Mucosa of rectum (tissue), 2 donors: ENCODE data around the gene DCAF7.
A peak's percentile ranks its signal among the peaks of the same experiment; 100 is the strongest.

Experiments used
- H3K27ac ChIP-seq, 2 donors: one replicate each; pipeline ENCODE4 v1.7.0; 2013; ENCODE audit warnings: inconsistent platforms in 2 of 2, low read depth in 2 of 2, low read length in 2 of 2
- H3K27me3 ChIP-seq, 2 donors: one replicate each; pipeline ENCODE4 v1.7.0; 2013; ENCODE audit warnings: low read length in 2 of 2; ENCODE audit not compliant: control insufficient read depth in 2 of 2, insufficient read depth in 2 of 2
- H3K36me3 ChIP-seq, 2 donors: one replicate each; pipeline ENCODE4 v1.7.0; 2013; ENCODE audit warnings: low read length in 2 of 2; ENCODE audit not compliant: control insufficient read depth in 2 of 2, insufficient read depth in 2 of 2
- H3K4me1 ChIP-seq, 2 donors: one replicate each; pipeline ENCODE4 v1.7.0; 2013; ENCODE audit warnings: low read length in 2 of 2, mild to moderate bottlenecking in 1 of 2; ENCODE audit not compliant: control insufficient read depth in 2 of 2, insufficient read depth in 2 of 2
- H3K4me3 ChIP-seq, 2 donors: one replicate each; pipeline ENCODE4 v1.7.0; 2013; ENCODE audit warnings: low read length in 2 of 2
- H3K9ac ChIP-seq, 2 donors: one replicate each; pipeline ENCODE4 v1.7.0; 2013; ENCODE audit warnings: low read length in 2 of 2, low read depth in 1 of 2, mild to moderate bottlenecking in 1 of 2
- H3K9me3 ChIP-seq, 2 donors: one replicate each; pipeline ENCODE4 v1.7.0; 2013; ENCODE audit warnings: low read length in 2 of 2; ENCODE audit not compliant: control insufficient read depth in 2 of 2
- donor health status: healthy.
- donor health status: Normal muscosa, but diverticular disease.

The DCAF7 gene

DNA sequence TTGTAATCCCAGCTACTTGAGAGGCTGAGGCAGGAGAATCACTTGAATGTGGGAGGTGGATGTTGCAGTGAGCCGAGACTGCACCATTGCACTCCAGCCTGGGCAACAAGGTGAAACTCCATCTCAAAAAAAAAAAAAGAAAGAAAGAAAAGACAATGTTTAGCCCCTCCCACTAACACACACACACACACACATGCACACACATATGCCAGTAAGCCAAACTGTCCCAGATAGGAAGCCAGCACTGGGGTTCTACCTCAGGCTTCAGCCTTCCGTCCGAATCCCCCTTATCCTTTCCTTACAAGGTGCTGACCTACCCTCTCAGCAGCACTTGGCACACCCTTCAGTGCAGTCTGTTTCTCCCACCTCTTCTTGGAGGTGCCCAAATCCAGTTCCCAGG, 35.8 kb upstream of the DCAF7 start:
- Histone ChIP-seq H3K9me3 (no peaks in the 10 kb centered on the region), H3K27ac (no peak overlapping the region), H3K27me3 (no peaks in the 10 kb centered on the region), H3K4me3 (no peak overlapping the region), H3K36me3 (no peaks in the 10 kb centered on the region), H3K9ac (no peak overlapping the region), H3K4me1 (peaks cover 2 to 4% of the 10 kb centered on the region in 2 donors)

DNA sequence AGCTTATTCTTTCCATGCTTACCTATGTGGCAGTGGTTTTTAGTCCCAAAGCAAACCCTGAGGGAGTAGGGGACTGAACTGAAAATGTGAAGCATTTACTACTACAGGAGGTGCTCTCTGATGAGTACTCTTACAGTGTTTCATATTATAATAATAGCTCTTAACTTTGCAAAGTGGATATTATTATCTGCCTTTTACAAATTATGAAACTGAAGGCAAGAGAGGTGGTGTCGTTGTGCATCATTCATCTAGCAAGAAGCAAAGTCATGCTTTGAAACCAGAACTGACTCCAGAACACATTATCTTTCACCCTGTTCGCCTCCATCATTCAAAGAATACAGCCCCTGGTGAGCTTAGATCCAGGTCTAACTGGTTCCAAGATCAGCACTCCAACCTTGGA, 35.3 kb upstream of the DCAF7 start:
- Histone ChIP-seq H3K36me3 (no peaks in the 10 kb centered on the region), H3K4me1 (peaks cover 2 to 4% of the 10 kb centered on the region in 2 donors), H3K27me3 (no peaks in the 10 kb centered on the region), H3K4me3 (no peak overlapping the region), H3K27ac (no peak overlapping the region), H3K9me3 (no peaks in the 10 kb centered on the region), H3K9ac (no peak overlapping the region)

DNA sequence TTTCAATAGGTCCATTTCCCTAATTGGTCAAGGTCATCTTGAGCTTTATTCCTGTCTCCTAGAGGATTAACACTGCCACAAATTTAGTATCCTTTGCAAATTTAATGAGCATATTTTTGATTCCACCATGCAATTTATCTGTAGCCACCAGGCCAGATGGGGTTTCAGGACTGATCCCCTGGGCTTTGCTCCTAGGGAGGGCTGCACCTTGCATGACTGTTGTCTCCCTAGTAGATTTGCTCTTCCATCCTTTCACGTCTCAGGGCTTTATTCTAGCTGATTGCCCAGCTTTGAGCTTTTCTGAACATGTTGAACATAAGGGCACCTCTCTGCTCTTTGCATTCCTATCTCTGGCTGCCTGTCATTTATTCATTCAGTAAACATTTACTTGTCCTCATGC, 34.9 kb upstream of the DCAF7 start:
- Histone ChIP-seq H3K4me1 (peaks cover 2 to 4% of the 10 kb centered on the region in 2 donors), H3K27me3 (no peaks in the 10 kb centered on the region), H3K4me3 (no peak overlapping the region), H3K27ac (no peak overlapping the region), H3K9me3 (no peaks in the 10 kb centered on the region), H3K9ac (no peak overlapping the region), H3K36me3 (no peaks in the 10 kb centered on the region)

DNA sequence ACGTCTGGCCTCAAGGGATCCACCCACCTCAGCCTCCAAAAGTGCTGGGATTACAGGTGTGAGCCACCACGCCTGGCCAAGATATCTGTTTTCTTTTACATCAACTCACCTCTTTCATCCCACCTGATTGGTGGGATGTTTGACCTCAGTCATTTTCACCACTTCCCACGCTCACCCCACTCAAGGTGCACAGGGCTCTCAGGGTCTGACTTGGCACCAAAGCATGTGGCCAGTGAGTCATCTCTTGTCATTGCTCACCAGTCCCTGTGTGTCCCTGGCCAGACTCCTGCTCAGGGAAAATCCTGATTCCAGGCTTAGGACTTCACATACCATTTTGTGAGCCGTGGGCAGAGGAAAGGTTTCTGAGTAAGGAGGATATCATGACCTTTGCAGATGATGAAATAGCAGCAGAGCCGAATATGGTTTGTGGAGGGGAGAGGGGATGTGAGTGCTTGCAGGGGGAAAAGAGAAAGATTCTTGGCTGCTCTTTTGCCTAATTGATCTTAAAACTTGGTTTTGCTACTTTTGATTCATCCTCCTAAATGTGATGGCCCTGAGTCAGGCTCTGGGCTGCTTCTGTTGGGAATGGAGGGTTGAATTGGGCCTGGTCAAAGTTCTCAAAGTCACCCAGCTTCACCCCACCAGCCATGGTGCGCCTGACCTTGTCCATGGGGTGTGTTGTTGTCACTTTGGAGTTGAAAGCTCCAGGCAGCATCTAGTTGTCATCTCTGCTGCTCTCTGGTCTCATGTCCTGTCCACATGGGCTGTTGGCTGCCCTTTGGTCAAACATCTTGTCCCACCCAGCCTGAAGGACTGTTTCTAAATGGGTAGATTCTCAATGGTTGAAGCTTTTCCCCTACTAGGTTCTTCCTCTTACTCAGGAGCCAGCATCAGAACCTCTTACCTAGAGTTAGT, 33.1 kb upstream of the DCAF7 start:
- Histone ChIP-seq H3K36me3 (no peaks in the 10 kb centered on the region), H3K4me3 (no peak overlapping the region), H3K9ac (no peak overlapping the region), H3K27ac (no peak overlapping the region), H3K9me3 (no peaks in the 10 kb centered on the region), H3K4me1 (peaks cover 7 to 11% of the 10 kb centered on the region in 2 donors), H3K27me3 (peaks cover 0 to 3% of the 10 kb centered on the region in 2 donors)

DNA sequence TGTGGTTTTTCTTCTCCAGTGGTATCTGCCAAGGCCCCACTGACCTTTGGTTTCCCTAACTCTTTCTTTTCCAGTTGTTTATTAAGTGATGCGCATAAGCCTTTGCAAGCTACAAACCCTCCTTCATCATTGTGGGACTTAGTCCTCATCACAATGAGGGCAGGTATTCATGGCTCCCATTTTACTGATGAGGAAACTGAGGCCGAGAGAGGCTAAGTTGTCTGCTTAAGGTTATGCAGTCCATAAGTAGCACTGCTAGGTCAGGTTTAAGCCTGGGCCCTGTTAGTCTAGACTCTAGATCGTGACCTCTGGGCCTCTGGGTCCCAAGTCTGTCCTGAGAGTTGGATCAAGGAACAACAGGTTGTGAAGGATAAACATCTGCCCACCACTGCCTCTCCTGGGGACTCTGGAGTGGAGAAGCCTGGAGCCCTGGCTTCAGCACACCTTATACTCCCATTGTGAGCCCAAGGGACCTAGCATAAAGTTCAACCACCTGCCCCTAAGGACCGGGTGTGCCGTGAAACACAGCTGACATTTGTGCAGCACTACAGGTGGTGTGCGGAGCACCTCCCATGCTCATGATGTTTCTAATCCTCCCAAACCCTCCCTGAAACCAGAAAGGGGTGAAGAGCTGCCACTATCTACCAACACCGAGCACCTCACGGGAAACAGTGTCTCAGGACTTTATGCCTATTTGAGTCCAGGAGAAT, 32.3 kb upstream of the DCAF7 start:
- Histone ChIP-seq H3K27ac (peak overlapping the region in 1 of 2 donors; percentile 32), H3K36me3 (no peaks in the 10 kb centered on the region), H3K27me3 (peaks cover 0 to 3% of the 10 kb centered on the region in 2 donors), H3K9me3 (no peaks in the 10 kb centered on the region), H3K9ac (no peak overlapping the region), H3K4me1 (peaks cover 7 to 11% of the 10 kb centered on the region in 2 donors), H3K4me3 (no peak overlapping the region)

DNA sequence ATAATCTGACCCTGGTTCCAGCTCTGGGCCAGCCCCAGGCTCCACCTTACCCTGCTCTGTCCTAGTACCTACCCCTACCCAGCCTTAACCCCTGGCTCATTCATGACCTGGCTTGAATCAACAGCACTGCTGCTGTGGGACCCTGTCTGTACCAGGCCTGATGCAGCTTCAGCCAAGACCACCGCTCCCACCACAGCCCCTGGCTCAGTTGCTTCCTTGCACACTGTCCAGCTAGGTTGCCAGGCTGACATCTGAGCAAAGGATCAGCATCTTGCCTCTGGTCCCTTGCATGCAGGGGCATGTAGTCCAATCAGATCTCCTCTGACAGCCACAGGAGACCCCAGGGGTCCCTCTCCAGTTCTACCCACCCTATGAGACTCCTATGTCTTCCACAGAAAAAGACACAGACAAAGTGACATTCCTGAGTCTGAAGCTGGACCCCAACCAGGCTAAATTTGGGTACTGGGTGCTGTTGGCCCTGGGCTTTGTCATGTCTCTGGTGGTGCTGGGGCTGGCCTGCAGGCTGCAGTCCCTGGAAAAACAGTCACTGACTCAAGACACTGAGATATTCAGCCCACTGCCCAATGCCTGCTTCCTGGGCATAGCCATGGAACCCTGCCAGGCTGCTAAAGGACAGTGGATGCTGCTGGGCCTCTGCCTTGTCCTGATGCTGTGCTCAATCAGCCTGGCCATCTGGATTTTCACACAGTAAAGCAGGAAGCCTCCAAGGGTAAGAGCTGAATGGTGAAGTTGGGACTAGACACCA, 31.0 kb upstream of the DCAF7 start:
- Histone ChIP-seq H3K36me3 (no peaks in the 10 kb centered on the region), H3K4me1 (peaks cover 7 to 11% of the 10 kb centered on the region in 2 donors), H3K27me3 (peaks cover 0 to 3% of the 10 kb centered on the region in 2 donors), H3K27ac (no peak overlapping the region), H3K9me3 (no peaks in the 10 kb centered on the region), H3K9ac (no peak overlapping the region), H3K4me3 (no peak overlapping the region)

DNA sequence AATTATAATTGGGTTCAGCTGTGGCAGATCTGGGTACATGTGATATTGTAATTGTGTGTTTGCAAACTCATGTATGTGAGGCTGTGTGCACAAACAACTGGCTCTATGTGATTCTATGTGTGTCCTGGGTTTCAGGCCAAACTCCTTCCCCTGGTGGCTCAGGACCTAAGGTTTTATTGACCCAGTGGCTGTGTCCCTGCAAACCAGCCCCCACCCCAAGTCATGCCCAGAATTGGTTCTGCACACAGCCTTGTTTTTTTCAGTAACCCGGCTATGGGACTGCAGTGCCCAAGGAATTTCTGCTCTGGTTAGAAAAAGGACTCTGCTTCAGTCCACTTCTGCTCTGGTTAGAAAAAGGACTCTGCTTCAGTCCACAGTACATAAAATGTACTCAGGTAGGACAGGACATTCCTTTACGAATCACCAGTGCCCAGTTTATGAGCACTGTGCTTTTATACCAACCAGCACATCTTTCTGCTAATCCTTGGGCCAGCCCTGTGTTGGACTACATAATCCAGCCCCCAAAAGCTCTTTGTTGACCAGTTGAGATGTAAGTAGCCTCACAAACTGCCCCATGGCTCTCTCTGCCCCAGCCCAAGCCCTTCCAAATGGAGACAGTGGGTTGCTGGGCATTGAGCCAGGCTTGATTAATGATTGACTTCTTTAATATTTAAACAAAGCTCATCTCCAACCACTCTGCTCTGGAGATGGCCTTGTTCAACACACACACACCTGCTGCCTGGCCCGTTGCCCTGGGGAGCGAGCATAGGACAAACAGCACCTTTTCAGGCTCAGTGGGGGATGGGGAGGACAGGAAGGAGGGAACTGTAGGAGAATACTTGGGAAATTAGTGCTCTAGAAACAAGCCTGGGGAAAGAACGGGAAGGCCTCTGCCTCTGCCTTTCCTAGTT, 30.1 kb upstream of the DCAF7 start:
- Histone ChIP-seq H3K9me3 (no peaks in the 10 kb centered on the region), H3K27ac (peak overlapping the region in 1 of 2 donors; percentile 38), H3K9ac (no peak overlapping the region), H3K4me3 (no peak overlapping the region), H3K27me3 (peaks cover 0 to 3% of the 10 kb centered on the region in 2 donors), H3K36me3 (no peaks in the 10 kb centered on the region), H3K4me1 (peaks cover 7 to 11% of the 10 kb centered on the region in 2 donors)

DNA sequence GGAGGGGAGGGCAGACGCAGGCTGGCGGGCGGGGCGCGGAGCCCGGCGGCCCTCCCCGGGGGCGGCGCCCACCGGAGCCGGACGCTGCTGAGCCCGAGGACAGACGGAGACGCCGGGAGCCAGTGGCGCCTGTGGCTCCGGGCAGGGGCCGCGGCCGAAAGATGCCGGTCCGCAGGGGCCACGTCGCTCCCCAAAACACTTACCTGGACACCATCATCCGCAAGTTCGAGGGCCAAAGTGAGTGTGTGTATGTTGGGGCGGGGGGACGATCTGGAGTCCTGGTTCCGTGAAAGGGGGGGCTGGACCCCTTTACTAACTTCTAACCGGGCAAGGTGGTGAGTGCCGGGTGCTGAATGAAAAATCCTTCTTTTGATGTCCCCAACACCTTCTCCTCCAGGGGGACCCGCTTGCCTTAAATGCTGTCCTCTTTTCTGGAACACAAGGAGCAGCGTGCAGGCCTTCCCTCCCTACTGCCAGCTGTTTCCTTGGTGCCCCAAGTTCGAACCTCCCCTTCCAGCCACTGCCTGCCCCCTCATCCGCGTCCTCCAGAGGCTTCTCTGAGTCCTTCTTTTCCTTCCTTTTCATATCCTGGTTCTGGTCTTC, 26.9 kb upstream of the DCAF7 start, which contains the start of gene KCNH6:
Gene KCNH6 (plus strand): TSS at position 106 of the 603 bp plus-strand sequence. CDS start 56 bp downstream, at position 162.
- H3K27me3 ChIP-seq: peaks cover 0 to 3% of the 10 kb centered on the region in 2 donors
- no peaks in the 10 kb centered on the region for H3K9me3 ChIP-seq
- H3K27ac ChIP-seq: no peak within 1 kb of the TSS
- no peak within 1 kb of the TSS for H3K9ac ChIP-seq
- peak within 1 kb of the TSS in 1 of 2 donors; percentile 31 for H3K4me3 ChIP-seq
- peaks cover 7 to 11% of the 10 kb centered on the region in 2 donors for H3K4me1 ChIP-seq
- H3K36me3 ChIP-seq: no peaks in the 10 kb centered on the region

DNA sequence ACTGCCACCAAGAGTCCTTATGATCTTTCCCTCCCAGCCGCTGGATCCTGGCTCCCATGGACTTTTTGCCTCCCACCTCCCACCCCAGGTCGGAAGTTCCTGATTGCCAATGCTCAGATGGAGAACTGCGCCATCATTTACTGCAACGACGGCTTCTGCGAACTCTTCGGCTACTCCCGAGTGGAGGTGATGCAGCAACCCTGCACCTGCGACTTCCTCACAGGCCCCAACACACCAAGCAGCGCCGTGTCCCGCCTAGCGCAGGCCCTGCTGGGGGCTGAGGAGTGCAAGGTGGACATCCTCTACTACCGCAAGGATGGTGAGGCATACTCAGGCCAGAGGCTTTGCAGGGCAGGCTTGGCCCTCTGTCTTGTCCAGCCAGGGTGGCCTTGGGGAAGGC, 26.2 kb upstream of the DCAF7 start:
- Histone ChIP-seq H3K4me1 (peaks cover 7 to 8% of the 10 kb centered on the region in 2 donors), H3K27me3 (peaks cover 0 to 3% of the 10 kb centered on the region in 2 donors), H3K36me3 (no peaks in the 10 kb centered on the region), H3K9me3 (no peaks in the 10 kb centered on the region), H3K27ac (no peak overlapping the region), H3K4me3 (no peak overlapping the region), H3K9ac (no peak overlapping the region)
